ENCODE data around the gene SCAMP1.

- TF ChIP-seq CTCF (conservative IDR thresholded peaks at IDR 0.05; ENCODE audit: low read depth, low read length) (no peak), EZH2 (IDR thresholded peaks at IDR 0.05; ENCODE audit: borderline replicate concordance, low read depth, low read length, poor library complexity, severe bottlenecking) (no peak)
Measured at GRCh38 chr5:78328585-78329173, 31.7 kb upstream of the SCAMP1 start.

All from A673 (cell line).